Airway epithelial cell (primary cell): ENCODE data around the gene HMGN1. TPM values are rescaled to one million over a fixed set of nuclear protein-coding genes. Genes with fewer than 3 reads are reported as not detected.

ENCODE experiments used
- total RNA-seq: library from RNA; depleted of rRNA; stranded (reverse); fragments of >200 nt; gene quantifications from 2 replicates; pipeline ENCODE4 v1.2.3, GENCODE V29; 2015

Gene HMGN1
- 337 and 395 TPM in 2 replicates for total RNA-seq

GRCh38 chr21:39348355-39349210 is at the start of gene HMGN1:
Gene HMGN1 (minus strand): TSS chr21:39349088. CDS start chr21:39348917, 171 bp downstream.

GRCh38 chr21:39313571-39314142 is 35.2 kb downstream of the HMGN1 start, which contains the start of gene BRWD1:
Gene BRWD1 (minus strand): TSS chr21:39313632. CDS start chr21:39313491, 141 bp downstream.

Other genes with a start within 250 kb of the HMGN1 start
- 76.5 and 80.7 TPM in 2 replicates for gene PSMG1, start 165.6 kb downstream of the HMGN1 start, total RNA-seq
- 21.9 and 22.1 TPM in 2 replicates for gene BRWD1, start 35.5 kb downstream of the HMGN1 start, total RNA-seq
- gene LCA5L, start 96.7 kb upstream of the HMGN1 start, total RNA-seq = 0.42 and 0.51 TPM in 2 replicates
- gene SH3BGR, start 102.9 kb upstream of the HMGN1 start, total RNA-seq = 0.63 and 1.7 TPM in 2 replicates